ENCODE results near the gene EXT2. TPM values are rescaled to one million over a fixed set of nuclear protein-coding genes. Genes with fewer than 3 reads are reported as not detected.

Gene EXT2
- total RNA-seq, 1 donor from 2014 or later = 53.7 TPM

DNA sequence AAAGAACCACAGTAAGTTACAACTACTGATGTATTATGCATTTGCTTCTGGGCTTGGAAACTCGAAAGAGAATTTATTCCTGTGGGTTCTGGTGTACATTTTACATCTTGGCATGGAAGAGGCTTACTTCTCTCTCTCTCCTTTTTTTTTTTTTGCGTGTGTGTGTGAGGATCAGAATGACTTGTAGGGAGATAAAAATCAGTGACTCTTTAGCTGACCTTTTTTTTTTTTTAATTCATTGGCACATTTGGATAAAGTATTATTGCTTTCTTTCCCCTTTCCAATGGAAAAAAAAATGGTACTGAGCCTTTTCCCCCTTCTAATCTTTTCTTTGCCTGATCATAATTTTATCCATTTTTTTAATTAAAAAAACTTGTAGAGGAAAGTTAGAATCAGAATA is 43.5 kb downstream of the EXT2 start:
- Histone ChIP-seq H3K27ac (no peak overlapping the region), H3K4me3 (no peak overlapping the region), H3K9me3 (no peaks in the 10 kb centered on the region), H3K27me3 (ENCODE audit: low read depth) (no peaks in the 10 kb centered on the region), H3K36me3 (peaks cover 28% of the 10 kb centered on the region), H3K4me1 (no peaks in the 10 kb centered on the region)
- ATAC-seq (no peak), DNase-seq (no peak)
- TF ChIP-seq, protein P1, sequence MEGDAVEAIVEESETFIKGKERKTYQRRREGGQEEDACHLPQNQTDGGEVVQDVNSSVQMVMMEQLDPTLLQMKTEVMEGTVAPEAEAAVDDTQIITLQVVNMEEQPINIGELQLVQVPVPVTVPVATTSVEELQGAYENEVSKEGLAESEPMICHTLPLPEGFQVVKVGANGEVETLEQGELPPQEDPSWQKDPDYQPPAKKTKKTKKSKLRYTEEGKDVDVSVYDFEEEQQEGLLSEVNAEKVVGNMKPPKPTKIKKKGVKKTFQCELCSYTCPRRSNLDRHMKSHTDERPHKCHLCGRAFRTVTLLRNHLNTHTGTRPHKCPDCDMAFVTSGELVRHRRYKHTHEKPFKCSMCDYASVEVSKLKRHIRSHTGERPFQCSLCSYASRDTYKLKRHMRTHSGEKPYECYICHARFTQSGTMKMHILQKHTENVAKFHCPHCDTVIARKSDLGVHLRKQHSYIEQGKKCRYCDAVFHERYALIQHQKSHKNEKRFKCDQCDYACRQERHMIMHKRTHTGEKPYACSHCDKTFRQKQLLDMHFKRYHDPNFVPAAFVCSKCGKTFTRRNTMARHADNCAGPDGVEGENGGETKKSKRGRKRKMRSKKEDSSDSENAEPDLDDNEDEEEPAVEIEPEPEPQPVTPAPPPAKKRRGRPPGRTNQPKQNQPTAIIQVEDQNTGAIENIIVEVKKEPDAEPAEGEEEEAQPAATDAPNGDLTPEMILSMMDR (IDR thresholded peaks at IDR 0.05) = no peak
- intact Hi-C loops (cut with DNase I) = no loop called here

DNA sequence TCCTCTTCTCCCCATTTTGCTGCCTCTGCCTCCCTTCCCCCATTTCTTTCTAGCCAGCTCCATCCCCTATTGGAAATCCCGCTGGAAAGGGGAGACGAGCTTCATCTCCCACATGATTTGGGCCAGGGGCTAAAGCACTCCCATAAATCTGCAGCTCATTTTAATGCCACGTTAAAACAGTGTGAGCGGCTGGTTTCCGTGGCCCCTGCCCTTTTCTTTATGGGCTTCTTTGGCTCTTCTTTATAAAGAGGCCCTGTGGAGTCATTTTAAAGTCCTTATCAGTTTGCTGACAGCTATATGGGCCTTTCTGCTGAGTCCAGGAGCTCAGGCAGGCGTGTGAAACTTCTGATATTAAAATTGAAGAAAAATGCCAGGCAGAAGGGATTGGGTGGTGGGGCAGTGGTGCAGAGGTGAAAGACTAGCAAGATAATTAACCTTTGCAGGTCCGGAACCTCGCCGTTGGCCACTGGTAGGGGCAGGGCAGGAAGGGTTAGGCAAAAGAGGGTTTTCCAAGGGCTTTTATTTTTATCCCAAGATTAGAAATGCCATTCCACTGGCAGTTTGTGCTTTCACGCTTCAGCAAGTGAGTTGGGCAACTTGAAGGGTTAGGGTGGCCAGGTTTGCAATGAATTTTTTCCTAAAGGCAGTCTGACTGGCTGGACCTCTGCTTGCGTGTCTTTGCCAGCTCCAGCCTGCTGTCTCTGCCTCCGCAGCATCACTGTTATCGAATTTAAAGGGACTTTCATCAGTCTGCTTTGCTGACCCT is 44.3 kb downstream of the EXT2 start:
- DNase-seq (no peak), ATAC-seq (no peak)
- Histone ChIP-seq H3K27me3 (ENCODE audit: low read depth) (no peaks in the 10 kb centered on the region), H3K27ac (no peak overlapping the region), H3K4me3 (no peak overlapping the region), H3K36me3 (peaks cover 25% of the 10 kb centered on the region), H3K9me3 (no peaks in the 10 kb centered on the region), H3K4me1 (no peaks in the 10 kb centered on the region)
- TF ChIP-seq, protein P1 (IDR thresholded peaks at IDR 0.05) = no peak
- intact Hi-C loops (cut with DNase I) = no loop called here

DNA sequence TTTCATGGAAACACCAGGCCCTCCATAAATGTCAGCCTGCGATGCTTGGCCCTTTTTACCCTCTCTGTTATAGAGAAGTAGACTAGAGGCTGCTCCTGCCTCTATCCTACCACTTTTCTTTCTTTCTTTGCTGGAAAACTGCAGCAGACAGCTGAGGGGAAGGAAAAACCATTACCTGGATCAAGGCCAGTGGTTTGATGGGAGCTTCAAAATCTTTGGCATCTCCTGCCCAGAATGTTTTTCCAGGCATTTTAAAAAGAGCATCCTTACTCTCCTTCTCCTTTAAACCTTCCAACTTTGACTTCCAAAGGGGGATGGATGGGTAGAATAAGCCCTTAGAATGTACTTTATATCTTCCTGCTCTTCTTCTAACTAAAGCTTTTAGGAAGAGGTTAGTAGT is 44.9 kb downstream of the EXT2 start:
- H3K27ac ChIP-seq = no peak overlapping the region
- no peaks in the 10 kb centered on the region for H3K4me1 ChIP-seq
- H3K9me3 ChIP-seq = no peaks in the 10 kb centered on the region
- no peak overlapping the region for H3K4me3 ChIP-seq
- DNase-seq (no peak), ATAC-seq (no peak)
- intact Hi-C loops (cut with DNase I) = no loop called here
- H3K27me3 ChIP-seq (ENCODE audit: low read depth) = no peaks in the 10 kb centered on the region
- peaks cover 19% of the 10 kb centered on the region for H3K36me3 ChIP-seq
- TF ChIP-seq, protein P1 (IDR thresholded peaks at IDR 0.05) = no peak

DNA sequence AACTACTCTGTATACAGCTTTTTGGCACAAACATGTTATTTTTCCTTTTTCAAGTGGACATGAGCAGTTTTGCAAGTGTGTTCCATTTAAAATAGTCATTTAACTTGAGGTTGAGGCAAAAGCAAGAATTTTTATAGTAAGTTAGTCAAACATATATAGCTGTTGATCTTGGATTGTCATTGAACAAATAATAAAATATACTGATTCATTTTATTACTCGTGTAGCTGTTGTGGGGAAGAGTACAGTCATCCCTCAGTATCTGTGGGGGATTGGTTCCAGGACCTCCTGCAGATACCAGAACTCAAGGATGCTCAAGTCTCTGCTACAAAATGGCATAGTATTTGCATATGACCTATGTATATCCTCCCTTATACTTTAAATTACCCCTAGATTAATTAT is 45.3 kb downstream of the EXT2 start:
- ATAC-seq = no peak
- no peaks in the 10 kb centered on the region for H3K27me3 ChIP-seq (ENCODE audit: low read depth)
- no peaks in the 10 kb centered on the region for H3K9me3 ChIP-seq
- H3K27ac ChIP-seq = no peak overlapping the region
- TF ChIP-seq, protein P1 (IDR thresholded peaks at IDR 0.05) = no peak
- H3K36me3 ChIP-seq = peaks cover 15% of the 10 kb centered on the region
- H3K4me1 ChIP-seq = no peaks in the 10 kb centered on the region
- intact Hi-C loops (cut with DNase I) = no loop called here
- H3K4me3 ChIP-seq = no peak overlapping the region
- DNase-seq = no peak

DNA sequence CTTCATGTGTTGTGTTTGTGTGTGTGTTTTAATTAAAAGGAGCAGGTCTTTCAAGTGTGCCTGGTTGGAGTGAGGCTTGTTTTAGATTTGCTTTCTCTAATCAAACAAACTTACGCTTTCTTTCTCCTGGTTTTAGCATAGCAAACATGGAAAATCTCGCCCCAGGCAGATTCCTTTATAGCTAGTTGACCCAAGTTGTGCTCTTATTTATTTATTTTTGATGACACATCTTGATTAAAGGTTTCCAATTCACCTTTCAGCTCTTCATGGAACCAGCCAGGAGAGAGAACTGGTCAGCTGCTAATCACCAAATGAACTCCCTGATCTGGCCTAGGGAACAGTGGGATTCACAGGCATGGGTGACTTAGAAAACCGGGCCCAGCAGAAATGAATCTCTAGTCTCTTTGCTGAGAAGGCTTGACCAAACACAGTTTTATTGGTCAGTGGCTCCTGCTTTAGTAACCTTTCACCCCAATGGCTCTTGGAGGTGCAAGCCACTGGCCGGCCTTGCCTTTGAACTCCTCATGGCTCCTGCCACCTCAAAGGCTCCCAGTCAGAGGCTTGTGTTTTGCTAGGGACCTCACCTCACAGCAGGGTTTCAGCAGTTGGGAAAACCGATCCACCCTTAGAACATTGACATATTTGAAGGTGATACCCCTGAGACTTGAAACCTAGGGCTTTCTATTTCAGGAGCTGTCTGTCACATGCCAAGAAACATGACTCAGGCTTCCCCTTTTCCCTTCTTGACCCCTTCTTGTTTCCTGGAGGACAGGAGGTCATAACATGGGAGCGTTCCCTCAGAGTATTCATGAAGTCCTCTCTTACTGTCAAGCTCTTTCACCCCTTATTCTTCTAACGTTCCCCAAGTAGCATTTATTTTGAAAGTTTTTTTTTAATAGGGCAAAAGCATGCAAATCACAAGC is 48.8 kb downstream of the EXT2 start:
- no peak for DNase-seq
- intact Hi-C loops (cut with DNase I) = no loop called here
- H3K36me3 ChIP-seq = no peaks in the 10 kb centered on the region
- no peak overlapping the region for H3K4me3 ChIP-seq
- no peaks in the 10 kb centered on the region for H3K27me3 ChIP-seq (ENCODE audit: low read depth)
- TF ChIP-seq, protein P1 (IDR thresholded peaks at IDR 0.05) = no peak
- no peaks in the 10 kb centered on the region for H3K9me3 ChIP-seq
- ATAC-seq = no peak
- H3K4me1 ChIP-seq = no peaks in the 10 kb centered on the region
- no peak overlapping the region for H3K27ac ChIP-seq

All from lower lobe of right lung (tissue), 2 donors.